KOPT-K1 (cell line): ENCODE measurements around the gene MRPS6.

Experiments
- H3K27ac ChIP-seq: fragments of 200-600 bp; sonication (generic); 2 replicates; pipeline ENCODE4 v1.5.1; 2016; ENCODE audit warnings: antibody characterized with exemption, mild to moderate bottlenecking, low read depth, low read length; ENCODE audit not compliant: poor library complexity, severe bottlenecking
- H3K36me3 ChIP-seq: fragments of 200-600 bp; sonication (generic); 2 replicates; pipeline ENCODE4 v1.5.1; 2017; ENCODE audit warnings: antibody characterized with exemption, mild to moderate bottlenecking, low read length, moderate library complexity; ENCODE audit not compliant: insufficient read depth
- H3K9me3 ChIP-seq: fragments of 200-600 bp; sonication (generic); 2 replicates; pipeline ENCODE4 v1.5.1; 2017; ENCODE audit warnings: antibody characterized with exemption, low read length, mild to moderate bottlenecking; ENCODE audit not compliant: insufficient read depth, poor library complexity, severe bottlenecking

The MRPS6 gene

GRCh38 chr21:34105947-34106541 lies 32.7 kb downstream of the MRPS6 start:
- Histone ChIP-seq H3K27ac (no peak overlapping the region), H3K36me3 (peaks cover 65% of the 10 kb centered on the region), H3K9me3 (no peaks in the 10 kb centered on the region)

- H3K9me3 ChIP-seq, result no peaks in the 10 kb centered on the region
- no peak overlapping the region for H3K27ac ChIP-seq
- peaks cover 54% of the 10 kb centered on the region for H3K36me3 ChIP-seq
These were observed 34.2 kb downstream of the MRPS6 start for GRCh38 chr21:34107606-34108005.

GRCh38 chr21:34109075-34109474 lies 35.7 kb downstream of the MRPS6 start:
- H3K27ac ChIP-seq, result no peak overlapping the region
- peaks cover 44% of the 10 kb centered on the region for H3K36me3 ChIP-seq

GRCh38 chr21:34110594-34111202 lies 37.3 kb downstream of the MRPS6 start:
- H3K36me3 ChIP-seq, result peaks cover 37% of the 10 kb centered on the region

More at GRCh38 chr21:34109075-34109474, 35.7 kb downstream of the MRPS6 start:
- H3K9me3 ChIP-seq, result no peaks in the 10 kb centered on the region

GRCh38 chr21:34112316-34113033 lies 39.1 kb downstream of the MRPS6 start:
- Histone ChIP-seq H3K36me3 (peaks cover 46% of the 10 kb centered on the region), H3K27ac (no peak overlapping the region)

More at GRCh38 chr21:34110594-34111202, 37.3 kb downstream of the MRPS6 start:
- no peaks in the 10 kb centered on the region for H3K9me3 ChIP-seq
- no peak overlapping the region for H3K27ac ChIP-seq

GRCh38 chr21:34113842-34114241 lies 40.5 kb downstream of the MRPS6 start:
- H3K9me3 ChIP-seq, result no peaks in the 10 kb centered on the region
- H3K36me3 ChIP-seq, result peaks cover 32% of the 10 kb centered on the region
- no peak overlapping the region for H3K27ac ChIP-seq

More at GRCh38 chr21:34112316-34113033, 39.1 kb downstream of the MRPS6 start:
- H3K9me3 ChIP-seq, result no peaks in the 10 kb centered on the region

GRCh38 chr21:34115160-34115559 lies 41.8 kb downstream of the MRPS6 start:
- Histone ChIP-seq H3K9me3 (no peaks in the 10 kb centered on the region), H3K36me3 (peaks cover 24% of the 10 kb centered on the region; the same call in 1 of the 2 replicates), H3K27ac (no peak overlapping the region)

- Histone ChIP-seq H3K27ac (no peak overlapping the region), H3K36me3 (peaks cover 18% of the 10 kb centered on the region; the same call in 1 of the 2 replicates), H3K9me3 (no peaks in the 10 kb centered on the region)
These were observed 43.2 kb downstream of the MRPS6 start for GRCh38 chr21:34116569-34116968.

- Histone ChIP-seq H3K36me3 (peaks cover 29% of the 10 kb centered on the region), H3K27ac (no peak overlapping the region)
These were observed 47.5 kb downstream of the MRPS6 start for GRCh38 chr21:34120867-34121266.

GRCh38 chr21:34122047-34122446 lies 48.7 kb downstream of the MRPS6 start:
- H3K27ac ChIP-seq, result no peak overlapping the region
- no peaks in the 10 kb centered on the region for H3K9me3 ChIP-seq
- H3K36me3 ChIP-seq, result peaks cover 31% of the 10 kb centered on the region

More at GRCh38 chr21:34120867-34121266, 47.5 kb downstream of the MRPS6 start:
- H3K9me3 ChIP-seq, result no peaks in the 10 kb centered on the region

GRCh38 chr21:34123609-34124008 lies 50.2 kb downstream of the MRPS6 start:
- peaks cover 45% of the 10 kb centered on the region for H3K36me3 ChIP-seq
- H3K9me3 ChIP-seq, result no peaks in the 10 kb centered on the region
- no peak overlapping the region for H3K27ac ChIP-seq

- Histone ChIP-seq H3K9me3 (no peaks in the 10 kb centered on the region), H3K36me3 (peaks cover 61% of the 10 kb centered on the region), H3K27ac (no peak overlapping the region)
These were observed 52.9 kb downstream of the MRPS6 start for GRCh38 chr21:34126269-34126668.

- Histone ChIP-seq H3K27ac (no peak overlapping the region), H3K36me3 (peaks cover 65% of the 10 kb centered on the region), H3K9me3 (no peaks in the 10 kb centered on the region)
These were observed 53.3 kb downstream of the MRPS6 start for GRCh38 chr21:34126691-34127090.

GRCh38 chr21:34128124-34128523 lies 54.7 kb downstream of the MRPS6 start:
- Histone ChIP-seq H3K27ac (no peak overlapping the region), H3K9me3 (no peaks in the 10 kb centered on the region), H3K36me3 (peaks cover 79% of the 10 kb centered on the region)

- Histone ChIP-seq H3K36me3 (peaks cover 85% of the 10 kb centered on the region), H3K9me3 (no peaks in the 10 kb centered on the region), H3K27ac (peak overlapping the region; percentile 74)
These were observed 55.3 kb downstream of the MRPS6 start for GRCh38 chr21:34128674-34129038.
